Subcutaneous adipose tissue (tissue), 4 donors: ENCODE results near the gene CSMD2. TPM values are rescaled to one million over a fixed set of nuclear protein-coding genes. Genes with fewer than 3 reads are reported as not detected.

Experiments used
- CTCF ChIP-seq: fragments of 450-650 bp; IDR thresholded peaks from one replicate; pipeline ENCODE4 v1.5.1; 2016; ENCODE audit warnings: low read depth, mild to moderate bottlenecking, control low read depth, antibody characterized with exemption, moderate library complexity
- total RNA-seq, 4 donors: library from RNA; depleted of rRNA; stranded (reverse); fragments of >200 nt; gene quantifications; one replicate each; pipeline ENCODE4 v1.1.0, GENCODE V29; 2016

CSMD2 gene
- total RNA-seq, 4 donors from 2014 or later, result 0.38 to 4.4 (median 1.00) TPM

- TF ChIP-seq CTCF, result no peak
Measured at GRCh38 chr1:33823830-33824229, 341.2 kb downstream of the CSMD2 start.

- TF ChIP-seq CTCF, result no peak
Measured at GRCh38 chr1:33823401-33823800, 341.6 kb downstream of the CSMD2 start.

- no peak for TF ChIP-seq CTCF
Measured at GRCh38 chr1:33822396-33822795, 342.6 kb downstream of the CSMD2 start.

GRCh38 chr1:33821291-33821690, 343.7 kb downstream of the CSMD2 start:
- TF ChIP-seq CTCF, result no peak

GRCh38 chr1:33820804-33821203, 344.2 kb downstream of the CSMD2 start:
- no peak for TF ChIP-seq CTCF

- TF ChIP-seq CTCF, result no peak
Measured at GRCh38 chr1:33819913-33820311, 345.1 kb downstream of the CSMD2 start.

- no peak for TF ChIP-seq CTCF
Measured at GRCh38 chr1:33819290-33819912, 345.6 kb downstream of the CSMD2 start.
